Neuron (in vitro differentiated cells): Measurements from ENCODE around the gene STXBP6.
"Not testable (repeated sequence)": the region's sequence is repeated elsewhere in the genome, so short reads cannot be mapped to it uniquely, and the experiment has no call there.

Experiments
- H2AFZ ChIP-seq: one replicate; pipeline ENCODE4 v1.6.1; 2013; ENCODE audit warnings: low read depth, mild to moderate bottlenecking, inconsistent platforms, low read length, moderate library complexity
- H3K27me3 ChIP-seq: one replicate; pipeline ENCODE4 v1.6.1; 2013; ENCODE audit warnings: low read length; ENCODE audit not compliant: insufficient read depth
- H3K36me3 ChIP-seq: one replicate; pipeline ENCODE4 v1.6.1; 2013; ENCODE audit warnings: low read length; ENCODE audit not compliant: insufficient read depth
- H3K4me1 ChIP-seq: one replicate; pipeline ENCODE4 v1.6.1; 2013; ENCODE audit warnings: low read length; ENCODE audit not compliant: insufficient read depth
- H3K4me3 ChIP-seq: 2 replicates; pipeline ENCODE4 v1.5.1; 2013; ENCODE audit warnings: mild to moderate bottlenecking, low read length, moderate library complexity
- H3K9me3 ChIP-seq: one replicate; pipeline ENCODE4 v1.6.1; 2013; ENCODE audit warnings: low read length

STXBP6 gene

GRCh38 chr14:24947131-24947530 is 102.8 kb downstream of the STXBP6 start:
- H3K27me3 ChIP-seq: no peaks in the 10 kb centered on the region
- no peaks in the 10 kb centered on the region for H3K9me3 ChIP-seq
- no peak overlapping the region for H3K4me3 ChIP-seq
- H2AFZ ChIP-seq: no peak overlapping the region
- H3K36me3 ChIP-seq: no peaks in the 10 kb centered on the region
- no peaks in the 10 kb centered on the region for H3K4me1 ChIP-seq

DNA sequence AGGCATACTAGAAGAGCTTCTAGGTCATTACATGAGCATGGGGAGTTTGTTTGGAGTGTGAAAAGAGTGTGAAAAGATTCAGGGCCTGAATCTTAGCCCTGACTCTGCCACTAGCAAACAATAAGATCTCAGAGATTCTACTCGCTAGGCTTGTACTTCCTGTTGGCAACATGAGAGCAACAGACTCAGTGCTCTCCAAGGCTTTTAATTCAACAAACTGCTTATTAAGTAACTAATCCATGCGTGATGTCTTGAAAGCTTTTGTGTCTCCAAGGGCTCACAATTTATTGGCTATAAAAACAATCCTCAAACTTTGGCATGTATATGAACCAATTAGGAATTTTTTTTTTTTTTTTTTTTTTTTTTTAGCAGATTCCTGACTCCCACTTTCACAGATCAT is 105.1 kb downstream of the STXBP6 start:
- H3K4me1 ChIP-seq: no peaks in the 10 kb centered on the region

GRCh38 chr14:24943024-24943423 is 106.9 kb downstream of the STXBP6 start:
- no peaks in the 10 kb centered on the region for H3K27me3 ChIP-seq
- no peaks in the 10 kb centered on the region for H3K9me3 ChIP-seq
- no peak overlapping the region for H2AFZ ChIP-seq
- no peaks in the 10 kb centered on the region for H3K36me3 ChIP-seq
- no peak overlapping the region for H3K4me3 ChIP-seq
- H3K4me1 ChIP-seq: no peaks in the 10 kb centered on the region

More for the DNA sequence above, 105.1 kb downstream of the STXBP6 start:
- Histone ChIP-seq H3K9me3 (no peaks in the 10 kb centered on the region), H3K36me3 (no peaks in the 10 kb centered on the region), H2AFZ (no peak overlapping the region), H3K27me3 (no peaks in the 10 kb centered on the region), H3K4me3 (no peak overlapping the region)

- Histone ChIP-seq H3K4me1 (no peaks in the 10 kb centered on the region), H3K27me3 (no peaks in the 10 kb centered on the region), H3K36me3 (no peaks in the 10 kb centered on the region), H3K4me3 (no peak overlapping the region), H3K9me3 (no peaks in the 10 kb centered on the region), H2AFZ (no peak overlapping the region)
Measured at GRCh38 chr14:24941719-24942118, 108.2 kb downstream of the STXBP6 start.

- Histone ChIP-seq H3K36me3 (no peaks in the 10 kb centered on the region), H3K4me3 (no peak overlapping the region), H3K4me1 (no peaks in the 10 kb centered on the region), H3K27me3 (no peaks in the 10 kb centered on the region), H2AFZ (no peak overlapping the region), H3K9me3 (no peaks in the 10 kb centered on the region)
Measured at GRCh38 chr14:24940213-24940783, 109.6 kb downstream of the STXBP6 start.

- Histone ChIP-seq H2AFZ (no peak overlapping the region), H3K27me3 (no peaks in the 10 kb centered on the region), H3K4me3 (no peak overlapping the region), H3K4me1 (no peaks in the 10 kb centered on the region), H3K9me3 (no peaks in the 10 kb centered on the region), H3K36me3 (no peaks in the 10 kb centered on the region)
Measured at GRCh38 chr14:24938593-24938992, 111.4 kb downstream of the STXBP6 start.

GRCh38 chr14:24937300-24937699 is 112.6 kb downstream of the STXBP6 start:
- Histone ChIP-seq H3K9me3 (no peaks in the 10 kb centered on the region), H3K4me1 (no peaks in the 10 kb centered on the region), H3K27me3 (no peaks in the 10 kb centered on the region), H2AFZ (no peak overlapping the region), H3K4me3 (no peak overlapping the region), H3K36me3 (no peaks in the 10 kb centered on the region)

DNA sequence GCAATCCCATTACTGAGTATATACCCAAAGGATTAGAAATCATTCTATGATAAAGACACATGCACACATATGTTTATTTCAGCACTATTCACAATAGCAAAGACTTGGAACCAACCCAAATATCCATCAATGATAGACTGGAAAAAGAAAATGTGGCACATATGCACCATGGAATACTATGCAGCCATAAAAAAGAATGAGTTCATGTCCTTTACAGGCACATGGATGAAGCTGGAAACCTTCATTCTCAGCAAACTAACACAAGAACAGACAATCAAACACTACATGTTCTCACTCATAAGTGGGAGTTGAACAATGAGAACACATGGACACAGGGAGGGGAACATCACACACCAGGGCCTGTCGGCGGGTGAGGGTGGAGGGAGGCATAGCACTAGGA is 113.2 kb downstream of the STXBP6 start:
- not testable (repeated sequence) for H2AFZ ChIP-seq, H3K36me3 ChIP-seq, H3K27me3 ChIP-seq, H3K4me1 ChIP-seq, H3K9me3 ChIP-seq, H3K4me3 ChIP-seq

GRCh38 chr14:24935796-24936195 is 114.2 kb downstream of the STXBP6 start:
- H2AFZ ChIP-seq: no peak overlapping the region
- no peaks in the 10 kb centered on the region for H3K4me1 ChIP-seq
- no peaks in the 10 kb centered on the region for H3K36me3 ChIP-seq
- H3K27me3 ChIP-seq: no peaks in the 10 kb centered on the region
- H3K4me3 ChIP-seq: no peak overlapping the region
- no peaks in the 10 kb centered on the region for H3K9me3 ChIP-seq

- Histone ChIP-seq H2AFZ (no peak overlapping the region), H3K27me3 (no peaks in the 10 kb centered on the region), H3K9me3 (no peaks in the 10 kb centered on the region)
Measured at GRCh38 chr14:24928386-24928900, 121.5 kb downstream of the STXBP6 start.

DNA sequence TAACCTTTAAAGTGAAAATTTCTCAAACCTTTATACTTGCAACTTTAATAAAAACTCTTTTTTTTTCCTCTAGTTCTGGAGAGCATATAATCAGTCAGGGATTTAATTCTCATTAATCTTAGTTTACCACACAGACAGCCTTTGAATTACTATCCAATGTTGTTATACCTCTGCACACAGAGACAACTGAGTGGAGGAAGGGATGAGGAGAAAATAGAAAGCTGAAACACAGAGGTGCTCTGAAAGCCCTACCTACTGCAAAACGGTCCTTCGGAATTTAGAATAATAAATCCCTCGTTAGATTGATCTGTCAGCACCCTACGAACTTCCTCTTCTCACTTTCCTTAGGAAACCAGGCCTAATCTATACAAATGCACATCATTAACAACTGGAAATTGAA is 122.1 kb downstream of the STXBP6 start:
- H3K4me3 ChIP-seq: no peak overlapping the region
- no peaks in the 10 kb centered on the region for H3K9me3 ChIP-seq
- peaks cover 7% of the 10 kb centered on the region for H3K4me1 ChIP-seq
- no peaks in the 10 kb centered on the region for H3K36me3 ChIP-seq
- H2AFZ ChIP-seq: no peak overlapping the region
- no peaks in the 10 kb centered on the region for H3K27me3 ChIP-seq

More at GRCh38 chr14:24928386-24928900, 121.5 kb downstream of the STXBP6 start:
- H3K4me1 ChIP-seq: peaks cover 7% of the 10 kb centered on the region
- no peaks in the 10 kb centered on the region for H3K36me3 ChIP-seq
- no peak overlapping the region for H3K4me3 ChIP-seq

- Histone ChIP-seq H3K36me3 (no peaks in the 10 kb centered on the region), H3K4me3 (no peak overlapping the region), H3K27me3 (no peaks in the 10 kb centered on the region), H2AFZ (no peak overlapping the region), H3K9me3 (no peaks in the 10 kb centered on the region), H3K4me1 (peaks cover 7% of the 10 kb centered on the region)
Measured at GRCh38 chr14:24925771-24926374, 124.1 kb downstream of the STXBP6 start.

DNA sequence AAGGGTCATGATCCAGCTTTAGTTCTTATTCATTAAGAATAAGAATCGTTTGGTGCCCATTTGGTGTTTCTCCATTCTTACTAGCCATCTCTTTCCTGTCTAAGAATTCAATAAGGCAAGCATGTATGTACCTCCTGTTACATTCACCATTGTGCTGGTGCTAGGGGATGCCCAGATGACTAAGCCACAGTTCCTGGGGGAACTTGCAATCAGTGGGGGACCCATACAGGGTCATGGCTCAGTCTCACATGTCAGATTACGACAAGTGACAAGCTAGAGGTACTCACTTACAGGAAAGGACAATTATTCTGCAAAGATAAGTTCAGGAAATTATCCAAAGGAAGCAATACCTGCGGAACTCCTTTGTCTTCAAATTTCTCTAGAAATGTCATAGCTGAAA is 125.4 kb downstream of the STXBP6 start:
- H3K27me3 ChIP-seq: no peaks in the 10 kb centered on the region
- peaks cover 7% of the 10 kb centered on the region for H3K4me1 ChIP-seq
- no peak overlapping the region for H2AFZ ChIP-seq
- no peaks in the 10 kb centered on the region for H3K9me3 ChIP-seq
- H3K4me3 ChIP-seq: no peak overlapping the region
- H3K36me3 ChIP-seq: no peaks in the 10 kb centered on the region

DNA sequence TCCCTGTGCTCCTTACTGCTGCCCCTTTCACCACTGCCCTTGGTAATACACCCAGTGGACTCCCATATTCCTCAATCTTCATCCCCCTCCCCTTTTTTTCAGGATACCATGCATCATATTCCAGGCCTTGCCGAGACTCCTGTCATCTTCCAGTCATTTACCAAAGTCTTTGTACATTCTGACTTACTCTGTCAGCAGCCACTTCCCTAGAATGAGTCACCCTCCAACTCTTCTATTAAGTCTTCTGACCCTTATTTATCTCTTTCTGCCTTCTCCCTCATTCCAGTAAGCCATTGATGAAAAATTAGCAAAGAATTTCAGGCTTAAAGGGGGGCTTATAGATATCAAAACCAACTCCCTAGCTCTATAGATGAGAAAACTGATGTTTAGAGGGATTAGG is 128.0 kb downstream of the STXBP6 start:
- H3K4me1 ChIP-seq: peaks cover 7% of the 10 kb centered on the region
- no peaks in the 10 kb centered on the region for H3K9me3 ChIP-seq
- no peaks in the 10 kb centered on the region for H3K36me3 ChIP-seq
- H3K4me3 ChIP-seq: no peak overlapping the region
- H3K27me3 ChIP-seq: no peaks in the 10 kb centered on the region
- H2AFZ ChIP-seq: no peak overlapping the region
